Fibroblast of skin of back (primary cell): ENCODE measurements around the gene DNAL1.

Source experiments
- DNase-seq: peaks from one replicate; pipeline ENCODE4 v3.0.0-alpha.2; 2013

The DNAL1 gene

GRCh38 chr14:73744874-73745529 lies 100.2 kb downstream of the DNAL1 start:
- no peak for DNase-seq

GRCh38 chr14:73745571-73746519 lies 101.1 kb downstream of the DNAL1 start:
- no peak for DNase-seq

- DNase-seq, result no peak
Measured at GRCh38 chr14:73746520-73747378, 102.0 kb downstream of the DNAL1 start.

- DNase-seq, result no peak
Measured at GRCh38 chr14:73747379-73748211, 102.8 kb downstream of the DNAL1 start.

GRCh38 chr14:73748858-73749357 lies 104.1 kb downstream of the DNAL1 start:
- no peak for DNase-seq

GRCh38 chr14:73749706-73750530 lies 105.1 kb downstream of the DNAL1 start:
- DNase-seq, result no peak

GRCh38 chr14:73750531-73750901 lies 105.7 kb downstream of the DNAL1 start:
- no peak for DNase-seq

GRCh38 chr14:73751157-73751691 lies 106.4 kb downstream of the DNAL1 start:
- DNase-seq, result no peak

- DNase-seq, result peak; percentile 75
Measured at GRCh38 chr14:73752297-73752992, 107.7 kb downstream of the DNAL1 start.
